Measurements from ENCODE around the gene SNX20. TPM values are rescaled to one million over a fixed set of nuclear protein-coding genes. Genes with fewer than 3 reads are reported as not detected.
A peak's percentile ranks its signal among the peaks of the same experiment; 100 is the strongest.

Gene SNX20
- total and polyA plus RNA-seq, 10 of the 15 experiments (the other 5 are each of a cell fraction or from before 2014, with no cell fraction given) = 4.6 to 30.8 (median 21.9) TPM

DNA sequence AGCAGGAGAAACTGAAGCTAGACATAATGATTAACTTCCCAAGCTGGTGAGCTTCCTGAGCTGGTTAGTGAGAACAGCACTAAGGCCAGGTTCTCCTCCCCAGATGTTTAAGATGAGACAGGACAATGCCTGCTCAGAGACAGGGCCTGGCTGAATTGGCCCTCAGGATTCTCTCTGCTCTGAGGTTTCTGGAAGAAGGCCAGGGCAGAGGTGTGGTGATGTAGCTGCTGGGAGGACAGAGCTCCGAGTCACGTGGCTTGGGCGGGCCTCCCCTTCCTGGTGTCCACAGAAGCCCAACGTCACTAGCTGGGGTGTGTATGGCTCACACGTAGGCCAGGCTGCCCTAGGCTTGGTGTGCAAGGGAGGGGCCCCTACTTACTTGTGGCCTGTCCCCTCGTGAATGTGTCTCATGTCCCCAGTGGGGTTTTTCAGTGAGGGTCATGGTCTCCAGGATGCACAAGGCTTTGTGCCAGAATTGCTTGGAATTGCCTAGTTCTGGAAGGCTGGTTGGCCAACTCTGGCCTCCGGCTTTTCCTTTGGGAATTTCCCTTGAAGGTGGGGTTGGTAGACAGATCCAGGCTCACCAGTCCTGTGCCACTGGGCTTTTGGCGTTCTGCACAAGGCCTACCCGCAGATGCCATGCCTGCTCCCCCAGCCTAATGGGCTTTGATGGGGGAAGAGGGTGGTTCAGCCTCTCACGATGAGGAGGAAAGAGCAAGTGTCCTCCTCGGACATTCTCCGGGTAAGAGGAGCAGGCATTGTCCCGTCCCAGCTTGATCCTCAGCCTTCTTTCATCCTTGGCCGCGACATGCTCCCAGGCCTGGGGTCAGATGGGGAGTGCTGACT is 15.7 kb upstream of the SNX20 start (continued):
- TF ChIP-seq EGR1 (IDR thresholded peaks at IDR 0.05; ENCODE audit: borderline replicate concordance in 1 of 2, low read depth in 2 of 2, low read length in 2 of 2) (0 out of 3 replicates have a peak, but pooled peaks of 1 of the 2 experiments have one; percentile 5), SREBF2 (IDR thresholded peaks at IDR 0.05; ENCODE audit: low read length) (no peak), GABPA (IDR thresholded peaks at IDR 0.05; ENCODE audit: low read depth) (no peak), ZSCAN29 (IDR thresholded peaks at IDR 0.05) (no peak), BHLHE40 (IDR thresholded peaks at IDR 0.05; ENCODE audit: borderline replicate concordance in 1 of 2, low read depth in 2 of 2, low read length in 1 of 2) (peak; percentile 89 to 92), KLF5 (IDR thresholded peaks at IDR 0.05; ENCODE audit: partially characterized antibody) (no peak), MXI1 (IDR thresholded peaks at IDR 0.05; ENCODE audit: low read depth, low read length) (peak; percentile 75), TCF3 (IDR thresholded peaks at IDR 0.05; ENCODE audit: borderline replicate concordance, insufficient read depth, low read depth, low read length) (no peak), NR2F1 (conservative IDR thresholded peaks at IDR 0.05) (no peak), RFX5 (IDR thresholded peaks at IDR 0.05; ENCODE audit: low read depth, low read length) (no peak), POLR2AphosphoS2 (IDR thresholded peaks at IDR 0.05; ENCODE audit: low read depth, low read length) (peak; percentile 55; the same call in 1 of the 2 replicates), NFIC (IDR thresholded peaks at IDR 0.05; ENCODE audit: low read depth, low read length) (no peak), ZBED1 (IDR thresholded peaks at IDR 0.05; ENCODE audit: borderline replicate concordance) (no peak), ASH2L (IDR thresholded peaks at IDR 0.05; ENCODE audit: borderline replicate concordance, low read depth) (no peak)
- TF ChIP-seq, protein P1, sequence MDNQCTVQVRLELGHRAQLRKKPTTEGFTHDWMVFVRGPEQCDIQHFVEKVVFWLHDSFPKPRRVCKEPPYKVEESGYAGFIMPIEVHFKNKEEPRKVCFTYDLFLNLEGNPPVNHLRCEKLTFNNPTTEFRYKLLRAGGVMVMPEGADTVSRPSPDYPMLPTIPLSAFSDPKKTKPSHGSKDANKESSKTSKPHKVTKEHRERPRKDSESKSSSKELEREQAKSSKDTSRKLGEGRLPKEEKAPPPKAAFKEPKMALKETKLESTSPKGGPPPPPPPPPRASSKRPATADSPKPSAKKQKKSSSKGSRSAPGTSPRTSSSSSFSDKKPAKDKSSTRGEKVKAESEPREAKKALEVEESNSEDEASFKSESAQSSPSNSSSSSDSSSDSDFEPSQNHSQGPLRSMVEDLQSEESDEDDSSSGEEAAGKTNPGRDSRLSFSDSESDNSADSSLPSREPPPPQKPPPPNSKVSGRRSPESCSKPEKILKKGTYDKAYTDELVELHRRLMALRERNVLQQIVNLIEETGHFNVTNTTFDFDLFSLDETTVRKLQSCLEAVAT (IDR thresholded peaks at IDR 0.05) = peak; percentile 59; the same call in 1 of the 2 replicates
- TF ChIP-seq, protein P2, sequence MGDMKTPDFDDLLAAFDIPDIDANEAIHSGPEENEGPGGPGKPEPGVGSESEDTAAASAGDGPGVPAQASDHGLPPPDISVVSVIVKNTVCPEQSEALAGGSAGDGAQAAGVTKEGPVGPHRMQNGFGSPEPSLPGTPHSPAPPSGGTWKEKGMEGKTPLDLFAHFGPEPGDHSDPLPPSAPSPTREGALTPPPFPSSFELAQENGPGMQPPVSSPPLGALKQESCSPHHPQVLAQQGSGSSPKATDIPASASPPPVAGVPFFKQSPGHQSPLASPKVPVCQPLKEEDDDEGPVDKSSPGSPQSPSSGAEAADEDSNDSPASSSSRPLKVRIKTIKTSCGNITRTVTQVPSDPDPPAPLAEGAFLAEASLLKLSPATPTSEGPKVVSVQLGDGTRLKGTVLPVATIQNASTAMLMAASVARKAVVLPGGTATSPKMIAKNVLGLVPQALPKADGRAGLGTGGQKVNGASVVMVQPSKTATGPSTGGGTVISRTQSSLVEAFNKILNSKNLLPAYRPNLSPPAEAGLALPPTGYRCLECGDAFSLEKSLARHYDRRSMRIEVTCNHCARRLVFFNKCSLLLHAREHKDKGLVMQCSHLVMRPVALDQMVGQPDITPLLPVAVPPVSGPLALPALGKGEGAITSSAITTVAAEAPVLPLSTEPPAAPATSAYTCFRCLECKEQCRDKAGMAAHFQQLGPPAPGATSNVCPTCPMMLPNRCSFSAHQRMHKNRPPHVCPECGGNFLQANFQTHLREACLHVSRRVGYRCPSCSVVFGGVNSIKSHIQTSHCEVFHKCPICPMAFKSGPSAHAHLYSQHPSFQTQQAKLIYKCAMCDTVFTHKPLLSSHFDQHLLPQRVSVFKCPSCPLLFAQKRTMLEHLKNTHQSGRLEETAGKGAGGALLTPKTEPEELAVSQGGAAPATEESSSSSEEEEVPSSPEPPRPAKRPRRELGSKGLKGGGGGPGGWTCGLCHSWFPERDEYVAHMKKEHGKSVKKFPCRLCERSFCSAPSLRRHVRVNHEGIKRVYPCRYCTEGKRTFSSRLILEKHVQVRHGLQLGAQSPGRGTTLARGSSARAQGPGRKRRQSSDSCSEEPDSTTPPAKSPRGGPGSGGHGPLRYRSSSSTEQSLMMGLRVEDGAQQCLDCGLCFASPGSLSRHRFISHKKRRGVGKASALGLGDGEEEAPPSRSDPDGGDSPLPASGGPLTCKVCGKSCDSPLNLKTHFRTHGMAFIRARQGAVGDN (IDR thresholded peaks at IDR 0.05) = peak; percentile 88
- TF ChIP-seq, protein P3, sequence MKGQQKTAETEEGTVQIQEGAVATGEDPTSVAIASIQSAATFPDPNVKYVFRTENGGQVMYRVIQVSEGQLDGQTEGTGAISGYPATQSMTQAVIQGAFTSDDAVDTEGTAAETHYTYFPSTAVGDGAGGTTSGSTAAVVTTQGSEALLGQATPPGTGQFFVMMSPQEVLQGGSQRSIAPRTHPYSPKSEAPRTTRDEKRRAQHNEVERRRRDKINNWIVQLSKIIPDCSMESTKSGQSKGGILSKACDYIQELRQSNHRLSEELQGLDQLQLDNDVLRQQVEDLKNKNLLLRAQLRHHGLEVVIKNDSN (IDR thresholded peaks at IDR 0.05; ENCODE audit: borderline replicate concordance, extremely low read length, insufficient read depth, low read depth, low read length) = peak; percentile 87
- TF ChIP-seq, protein P4, sequence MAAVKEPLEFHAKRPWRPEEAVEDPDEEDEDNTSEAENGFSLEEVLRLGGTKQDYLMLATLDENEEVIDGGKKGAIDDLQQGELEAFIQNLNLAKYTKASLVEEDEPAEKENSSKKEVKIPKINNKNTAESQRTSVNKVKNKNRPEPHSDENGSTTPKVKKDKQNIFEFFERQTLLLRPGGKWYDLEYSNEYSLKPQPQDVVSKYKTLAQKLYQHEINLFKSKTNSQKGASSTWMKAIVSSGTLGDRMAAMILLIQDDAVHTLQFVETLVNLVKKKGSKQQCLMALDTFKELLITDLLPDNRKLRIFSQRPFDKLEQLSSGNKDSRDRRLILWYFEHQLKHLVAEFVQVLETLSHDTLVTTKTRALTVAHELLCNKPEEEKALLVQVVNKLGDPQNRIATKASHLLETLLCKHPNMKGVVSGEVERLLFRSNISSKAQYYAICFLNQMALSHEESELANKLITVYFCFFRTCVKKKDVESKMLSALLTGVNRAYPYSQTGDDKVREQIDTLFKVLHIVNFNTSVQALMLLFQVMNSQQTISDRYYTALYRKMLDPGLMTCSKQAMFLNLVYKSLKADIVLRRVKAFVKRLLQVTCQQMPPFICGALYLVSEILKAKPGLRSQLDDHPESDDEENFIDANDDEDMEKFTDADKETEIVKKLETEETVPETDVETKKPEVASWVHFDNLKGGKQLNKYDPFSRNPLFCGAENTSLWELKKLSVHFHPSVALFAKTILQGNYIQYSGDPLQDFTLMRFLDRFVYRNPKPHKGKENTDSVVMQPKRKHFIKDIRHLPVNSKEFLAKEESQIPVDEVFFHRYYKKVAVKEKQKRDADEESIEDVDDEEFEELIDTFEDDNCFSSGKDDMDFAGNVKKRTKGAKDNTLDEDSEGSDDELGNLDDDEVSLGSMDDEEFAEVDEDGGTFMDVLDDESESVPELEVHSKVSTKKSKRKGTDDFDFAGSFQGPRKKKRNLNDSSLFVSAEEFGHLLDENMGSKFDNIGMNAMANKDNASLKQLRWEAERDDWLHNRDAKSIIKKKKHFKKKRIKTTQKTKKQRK (IDR thresholded peaks at IDR 0.05; ENCODE audit: low read depth, low read length) = no peak

All from GM12878 (cell line).